ENCODE results near the gene FAM43A.

The FAM43A gene

GRCh38 chr3:194731506-194732073 is 45.9 kb downstream of the FAM43A start:
- no peak overlapping the region for H3K4me3 ChIP-seq (ENCODE audit: low read length)
- no peak for DNase-seq (ENCODE audit: low read depth, low spot score)

GRCh38 chr3:194732617-194733016 is 46.9 kb downstream of the FAM43A start:
- H3K4me3 ChIP-seq (ENCODE audit: low read length): no peak overlapping the region
- DNase-seq (ENCODE audit: low read depth, low spot score): no peak

- DNase-seq (ENCODE audit: low read depth, low spot score): no peak
- no peak overlapping the region for H3K4me3 ChIP-seq (ENCODE audit: low read length)
These were observed 50.7 kb downstream of the FAM43A start for GRCh38 chr3:194736277-194736895.

- no peak overlapping the region for H3K4me3 ChIP-seq (ENCODE audit: low read length)
- DNase-seq (ENCODE audit: low read depth, low spot score): no peak
These were observed 51.4 kb downstream of the FAM43A start for GRCh38 chr3:194736896-194737600.

Data from Jurkat, Clone E6-1 (cell line).